PC-3 (cell line): ENCODE results near the gene DPYSL4. TPM values are rescaled to one million over a fixed set of nuclear protein-coding genes. Genes with fewer than 3 reads are reported as not detected.

Experiments
- ATAC-seq: fragments of 200-7000 bp; cut with Tn5 transposase; 2 replicates; pipeline ENCODE4 v1.9.1; 2020; ENCODE audit warnings: mild to moderate bottlenecking, moderate library complexity
- BruUV-seq: library from RNA; stranded (reverse); fragments of 400-500 nt; replicated peaks from 2 replicates; lab custom pipeline; 2021; lab: Mats Ljungman, UMichigan
- CTCF ChIA-PET: fragments of 300-600 bp; sonication (Branson Sonifier 250); formaldehyde crosslinking; loops from one replicate; lab custom pipeline; 2022; ENCODE audit warnings: antibody characterized with exemption; lab: Charles Lee
- POLR2A ChIA-PET: fragments of 300-600 bp; sonication (Branson Sonifier 250); formaldehyde crosslinking; loops from one replicate; lab custom pipeline; 2022; ENCODE audit warnings: antibody characterized with exemption; ENCODE audit not compliant: unreplicated experiment; lab: Charles Lee
- DNase-seq: peaks from one replicate; pipeline ENCODE4 v3.0.0-alpha.2; 2015
- H2AFZ ChIP-seq: fragments of 300-600 bp; sonication (generic); 2 replicates; pipeline ENCODE4 v1.6.0; 2016; ENCODE audit warnings: antibody characterized with exemption, low read length
- H3F3A ChIP-seq: fragments of 300-600 bp; sonication (generic); one replicate; pipeline ENCODE4 v1.6.0; 2017; ENCODE audit warnings: antibody characterized with exemption, low read length, control low read depth, mild to moderate bottlenecking; ENCODE audit not compliant: unreplicated experiment
- H3K27ac ChIP-seq: fragments of 300-600 bp; sonication (generic); 2 replicates; pipeline ENCODE4 v1.5.1; 2016; ENCODE audit warnings: mild to moderate bottlenecking, low read length
- H3K27me3 ChIP-seq: fragments of 300-600 bp; sonication (generic); 2 replicates; pipeline ENCODE4 v1.6.1; 2016; ENCODE audit warnings: low read length, mixed read lengths
- H3K36me3 ChIP-seq: fragments of 300-600 bp; sonication (generic); 2 replicates; pipeline ENCODE4 v1.6.1; 2016; ENCODE audit warnings: low read depth, mixed run types, low read length, mixed read lengths
- H3K4me1 ChIP-seq: fragments of 300-600 bp; sonication (generic); 2 replicates; pipeline ENCODE4 v1.5.1; 2016; ENCODE audit warnings: low read length; ENCODE audit not compliant: insufficient read depth
- H3K4me2 ChIP-seq: fragments of 300-600 bp; sonication (generic); 2 replicates; pipeline ENCODE4 v1.6.0; 2016; ENCODE audit warnings: low read length
- H3K4me3 ChIP-seq: fragments of 300-600 bp; sonication (generic); 2 replicates; pipeline ENCODE4 v1.5.1; 2016; ENCODE audit warnings: mild to moderate bottlenecking, low read length, mixed read lengths
- H3K79me2 ChIP-seq: fragments of 300-600 bp; sonication (generic); 2 replicates; pipeline ENCODE4 v1.6.1; 2017; ENCODE audit warnings: low read length, mixed read lengths
- H3K9ac ChIP-seq: fragments of 300-600 bp; sonication (generic); 2 replicates; pipeline ENCODE4 v1.6.0; 2016; ENCODE audit warnings: mild to moderate bottlenecking, low read length
- H3K9me2 ChIP-seq: fragments of 300-600 bp; sonication (generic); replicated peaks from 2 replicates; pipeline ENCODE4 v1.6.1; 2016; ENCODE audit warnings: mixed run types, low read length, mixed read lengths
- H3K9me3 ChIP-seq: fragments of 300-600 bp; sonication (generic); 2 replicates; pipeline ENCODE4 v1.6.1; 2016; ENCODE audit warnings: low read length, mixed read lengths
- H4K20me1 ChIP-seq: fragments of 300-600 bp; sonication (generic); 2 replicates; pipeline ENCODE4 v1.6.1; 2016; ENCODE audit warnings: low read length, mixed read lengths
- EZH2 ChIP-seq: fragments of 300-600 bp; sonication (generic); IDR thresholded peaks from one replicate; pipeline ENCODE4 v1.6.1; 2017; ENCODE audit warnings: antibody characterized with exemption, mild to moderate bottlenecking, low read length; ENCODE audit not compliant: unreplicated experiment
- EZH2phosphoT487 ChIP-seq: fragments of 300-600 bp; sonication (generic); IDR thresholded peaks from 2 replicates; pipeline ENCODE4 v1.6.1; 2018; ENCODE audit warnings: mild to moderate bottlenecking, antibody characterized with exemption, low read length, borderline replicate concordance
- intact Hi-C: fragments of 100-400 bp; cut with micrococcal nuclease; formaldehyde crosslinking; loops from 2 replicates; pipeline ENCODE4 v1.9.0; 2023
- total RNA-seq: library from RNA; depleted of rRNA; stranded (reverse); fragments of >200 nt; gene quantifications from 2 replicates; pipeline ENCODE4 v1.2.3, GENCODE V29; 2014
- TF ChIP-seq, protein P1 (sequence below): fragments of 300-600 bp; sonication (generic); conservative IDR thresholded peaks from 2 replicates; pipeline ENCODE4 v1.5.1; 2017; ENCODE audit warnings: antibody characterized with exemption, low read depth, mild to moderate bottlenecking, low read length

DPYSL4 gene
- total RNA-seq, 1 experiment from 2014 or later, result 10.2 TPM

DNA sequence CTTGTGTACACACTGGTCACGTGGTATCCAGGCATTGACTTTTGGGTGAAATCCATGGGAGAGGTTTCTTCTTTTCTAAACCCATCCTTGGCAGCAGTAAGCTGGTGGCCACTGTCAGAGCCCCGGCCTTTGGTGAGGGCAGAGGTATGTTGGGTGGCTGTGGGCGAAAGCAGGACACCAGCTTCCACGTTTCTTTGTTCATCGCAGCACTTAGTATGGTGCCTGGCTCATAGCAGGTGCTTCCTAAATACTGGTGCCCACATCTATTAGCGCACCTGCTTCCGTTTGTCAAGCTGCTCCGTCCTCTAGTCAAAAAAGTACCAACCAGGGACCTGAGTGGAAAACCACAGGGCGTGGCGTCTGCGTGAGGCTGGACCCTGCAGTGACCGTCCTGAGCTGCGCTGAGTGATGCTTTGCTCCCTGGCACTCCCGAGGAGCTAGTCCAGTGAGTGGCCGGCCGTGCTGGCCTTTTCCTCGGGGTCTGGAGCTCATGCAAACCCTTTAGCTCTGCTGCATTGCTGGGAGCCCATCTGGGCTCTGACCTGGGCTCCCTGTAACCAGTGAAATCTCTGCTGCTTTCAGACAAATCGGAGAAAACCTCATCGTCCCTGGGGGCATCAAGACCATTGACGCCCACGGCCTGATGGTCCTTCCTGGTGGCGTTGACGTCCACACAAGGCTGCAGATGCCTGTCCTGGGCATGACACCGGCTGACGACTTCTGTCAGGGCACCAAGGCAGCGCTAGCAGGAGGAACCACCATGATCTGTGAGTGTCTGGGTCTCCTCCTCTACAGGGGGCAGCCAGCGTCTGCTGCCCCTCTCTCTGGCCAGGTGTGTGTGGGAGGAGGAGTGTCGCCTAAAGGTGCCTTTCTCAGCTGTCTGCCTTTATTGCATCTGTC lies 5.6 kb downstream of the DPYSL4 start:
- Histone ChIP-seq H3K9ac (no peak overlapping the region), H3K27me3 (no peaks in the 10 kb centered on the region), H3K4me2 (no peak overlapping the region), H3K27ac (no peak overlapping the region), H3K36me3 (no peaks in the 10 kb centered on the region), H3K9me3 (no peaks in the 10 kb centered on the region), H3K9me2 (no peaks in the 10 kb centered on the region), H3K4me3 (no peak overlapping the region), H3K4me1 (no peaks in the 10 kb centered on the region), H3K79me2 (no peaks in the 10 kb centered on the region), H3F3A (no peaks in the 10 kb centered on the region), H2AFZ (no peak overlapping the region), H4K20me1 (no peaks in the 10 kb centered on the region)
- ChIA-PET CTCF (no interaction called here), POLR2A (interaction anchor here (0.5 kb wide), 1 partner anchor 127 kb away, joined by 5 read pairs; no protein-coding TSS in a partner anchor)
- intact Hi-C loops, result no loop called here
- TF ChIP-seq EZH2phosphoT487 (no peak), EZH2 (no peak)
- TF ChIP-seq, protein P1, sequence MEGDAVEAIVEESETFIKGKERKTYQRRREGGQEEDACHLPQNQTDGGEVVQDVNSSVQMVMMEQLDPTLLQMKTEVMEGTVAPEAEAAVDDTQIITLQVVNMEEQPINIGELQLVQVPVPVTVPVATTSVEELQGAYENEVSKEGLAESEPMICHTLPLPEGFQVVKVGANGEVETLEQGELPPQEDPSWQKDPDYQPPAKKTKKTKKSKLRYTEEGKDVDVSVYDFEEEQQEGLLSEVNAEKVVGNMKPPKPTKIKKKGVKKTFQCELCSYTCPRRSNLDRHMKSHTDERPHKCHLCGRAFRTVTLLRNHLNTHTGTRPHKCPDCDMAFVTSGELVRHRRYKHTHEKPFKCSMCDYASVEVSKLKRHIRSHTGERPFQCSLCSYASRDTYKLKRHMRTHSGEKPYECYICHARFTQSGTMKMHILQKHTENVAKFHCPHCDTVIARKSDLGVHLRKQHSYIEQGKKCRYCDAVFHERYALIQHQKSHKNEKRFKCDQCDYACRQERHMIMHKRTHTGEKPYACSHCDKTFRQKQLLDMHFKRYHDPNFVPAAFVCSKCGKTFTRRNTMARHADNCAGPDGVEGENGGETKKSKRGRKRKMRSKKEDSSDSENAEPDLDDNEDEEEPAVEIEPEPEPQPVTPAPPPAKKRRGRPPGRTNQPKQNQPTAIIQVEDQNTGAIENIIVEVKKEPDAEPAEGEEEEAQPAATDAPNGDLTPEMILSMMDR, result no peak
- ATAC-seq, result no peak
- DNase-seq, result no peak
- no TSS peak for BruUV-seq

DNA sequence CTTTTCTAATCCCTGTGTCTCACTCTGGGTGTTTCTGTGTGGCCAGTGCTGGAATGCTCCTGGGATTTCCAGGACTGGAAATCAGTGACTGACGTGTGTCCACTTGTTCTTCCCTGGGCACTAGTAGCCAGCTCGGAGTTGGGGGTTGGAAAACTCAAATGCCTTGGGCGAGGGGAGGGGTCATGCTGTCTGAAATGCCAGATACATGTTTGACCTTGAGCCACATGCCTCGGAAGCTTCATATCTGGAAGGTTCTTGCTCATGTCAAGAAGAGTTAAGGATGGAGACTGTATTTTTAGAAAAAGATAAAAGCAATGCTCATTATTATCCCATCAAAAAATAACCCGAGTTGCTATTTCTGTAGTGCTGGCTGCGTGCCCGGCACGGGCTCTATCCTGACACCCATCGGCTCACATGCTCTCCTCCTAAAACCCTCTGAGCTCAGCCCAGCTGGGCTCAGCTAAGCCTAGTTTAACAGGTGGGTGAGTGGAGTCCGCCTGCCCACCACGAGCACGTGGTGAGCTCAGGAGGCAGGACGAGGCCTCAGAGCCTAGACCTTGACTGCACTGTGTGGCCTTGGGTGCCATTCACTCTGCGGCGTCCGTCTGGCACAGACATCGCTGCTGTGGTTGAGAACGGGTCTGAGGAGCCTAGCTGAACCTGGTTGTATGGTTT lies 6.4 kb downstream of the DPYSL4 start:
- no peaks in the 10 kb centered on the region for H3F3A ChIP-seq
- ATAC-seq (no peak), DNase-seq (no peak)
- no peak overlapping the region for H3K27ac ChIP-seq
- H4K20me1 ChIP-seq, result no peaks in the 10 kb centered on the region
- no peak for TF ChIP-seq EZH2
- no peak for TF ChIP-seq EZH2phosphoT487
- TF ChIP-seq, protein P1, result no peak
- H3K4me2 ChIP-seq, result no peak overlapping the region
- H3K4me1 ChIP-seq, result no peaks in the 10 kb centered on the region
- H3K9me2 ChIP-seq, result no peaks in the 10 kb centered on the region
- intact Hi-C loops, result no loop called here
- BruUV-seq, result no TSS peak
- H3K9me3 ChIP-seq, result no peaks in the 10 kb centered on the region
- no peaks in the 10 kb centered on the region for H3K36me3 ChIP-seq
- no peaks in the 10 kb centered on the region for H3K27me3 ChIP-seq
- no peak overlapping the region for H3K9ac ChIP-seq
- POLR2A ChIA-PET, result no interaction called here
- H3K79me2 ChIP-seq, result no peaks in the 10 kb centered on the region
- CTCF ChIA-PET, result no interaction called here
- no peak overlapping the region for H2AFZ ChIP-seq
- H3K4me3 ChIP-seq, result no peak overlapping the region
